Peyer's patch (tissue), 4 donors: ENCODE measurements around the gene PRMT7.

Source experiments
- CTCF ChIP-seq, 6 experiments: fragments of 450-650 bp in 4 of 6; fragments of 200-600 bp in 2 of 6; sonication (generic) in 1 of 6; IDR thresholded peaks; one replicate each; pipeline ENCODE4 v1.5.1; 2017 to 2019; ENCODE audit warnings: antibody characterized with exemption in 6 of 6, mild to moderate bottlenecking in 3 of 6, moderate library complexity in 1 of 6
- POLR2A ChIP-seq, 2 donors: fragments of 450-650 bp; IDR thresholded peaks; one replicate each; pipeline ENCODE4 v1.5.1; 2017; ENCODE audit warnings: antibody characterized with exemption in 2 of 2, mild to moderate bottlenecking in 2 of 2, moderate library complexity in 2 of 2

- TF ChIP-seq CTCF (IDR thresholded peaks at IDR 0.05) (no peak), POLR2A (IDR thresholded peaks at IDR 0.05) (no peak)
These were observed 37.4 kb upstream of the PRMT7 start for GRCh38 chr16:68273459-68273858.
